Occipital lobe (tissue), 2 donors: ENCODE results near the gene FHIT. TPM values are rescaled to one million over a fixed set of nuclear protein-coding genes. Genes with fewer than 3 reads are reported as not detected.
"Not testable (repeated sequence)": the region's sequence is repeated elsewhere in the genome, so short reads cannot be mapped to it uniquely, and the experiment has no call there.

Source experiments
- DNase-seq: peaks from one replicate; lab custom pipeline; 2025; lab: John Stamatoyannopoulos, UW
- total RNA-seq: library from RNA; depleted of rRNA; stranded (reverse); fragments of >200 nt; gene quantifications from one replicate; pipeline ENCODE4 v1.2.3, GENCODE V29; 2014

The FHIT gene
- total RNA-seq, 1 donor from 2014 or later: 3.6 TPM

- no peak for DNase-seq
Observed at GRCh38 chr3:61226166-61226686, 25.0 kb downstream of the FHIT start.

GRCh38 chr3:61224823-61225222 lies 26.4 kb downstream of the FHIT start:
- DNase-seq: no peak

DNA sequence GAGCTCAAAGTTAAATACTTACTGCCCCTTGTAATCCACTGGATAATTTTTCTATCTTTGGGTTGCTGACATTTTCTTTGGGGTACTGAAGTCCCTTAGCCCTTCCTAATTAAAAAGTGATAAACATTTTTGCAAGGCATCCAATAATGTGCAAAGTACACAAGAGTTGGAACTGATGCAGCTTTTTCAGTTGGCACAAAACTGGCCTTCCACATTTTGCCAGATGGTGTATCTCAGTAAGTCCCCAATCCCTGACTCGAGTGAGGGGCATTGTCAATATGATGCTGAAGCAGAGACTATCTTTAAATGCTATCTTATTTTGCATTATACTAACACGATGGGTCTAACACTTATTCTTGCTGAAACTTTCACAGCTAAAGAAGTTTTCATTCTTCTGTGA lies 27.8 kb downstream of the FHIT start:
- no peak for DNase-seq

- DNase-seq: no peak
Observed at GRCh38 chr3:61222467-61222866, 28.8 kb downstream of the FHIT start.

GRCh38 chr3:61221759-61222362 lies 29.4 kb downstream of the FHIT start:
- no peak for DNase-seq

GRCh38 chr3:61218504-61218903 lies 32.7 kb downstream of the FHIT start:
- DNase-seq: no peak

- not testable (repeated sequence) for DNase-seq
Observed at GRCh38 chr3:61216171-61216570, 35.1 kb downstream of the FHIT start.

- DNase-seq: no peak
Observed at GRCh38 chr3:61202086-61202485, 49.2 kb downstream of the FHIT start.

DNA sequence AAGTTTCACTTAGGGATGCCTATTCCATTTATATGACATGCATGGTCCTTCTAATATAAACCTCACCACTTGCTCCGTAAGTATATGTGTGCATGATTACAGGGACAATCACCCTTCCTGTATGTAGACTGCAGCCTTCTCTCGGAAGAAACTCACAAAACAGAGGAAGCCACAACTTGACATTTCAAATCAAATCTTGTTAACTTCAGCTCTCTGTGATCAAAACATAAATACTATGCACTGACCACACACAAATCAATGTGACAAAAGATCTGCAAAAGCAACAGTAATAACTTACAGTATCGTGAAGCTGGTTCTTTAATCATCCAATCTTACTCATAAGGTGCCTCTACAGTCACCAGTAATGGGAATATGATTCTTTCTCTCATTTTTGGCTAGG lies 50.2 kb downstream of the FHIT start:
- no peak for DNase-seq

- DNase-seq: no peak
Observed at GRCh38 chr3:61200270-61200669, 51.0 kb downstream of the FHIT start.

GRCh38 chr3:61199843-61200242 lies 51.4 kb downstream of the FHIT start:
- no peak for DNase-seq

DNA sequence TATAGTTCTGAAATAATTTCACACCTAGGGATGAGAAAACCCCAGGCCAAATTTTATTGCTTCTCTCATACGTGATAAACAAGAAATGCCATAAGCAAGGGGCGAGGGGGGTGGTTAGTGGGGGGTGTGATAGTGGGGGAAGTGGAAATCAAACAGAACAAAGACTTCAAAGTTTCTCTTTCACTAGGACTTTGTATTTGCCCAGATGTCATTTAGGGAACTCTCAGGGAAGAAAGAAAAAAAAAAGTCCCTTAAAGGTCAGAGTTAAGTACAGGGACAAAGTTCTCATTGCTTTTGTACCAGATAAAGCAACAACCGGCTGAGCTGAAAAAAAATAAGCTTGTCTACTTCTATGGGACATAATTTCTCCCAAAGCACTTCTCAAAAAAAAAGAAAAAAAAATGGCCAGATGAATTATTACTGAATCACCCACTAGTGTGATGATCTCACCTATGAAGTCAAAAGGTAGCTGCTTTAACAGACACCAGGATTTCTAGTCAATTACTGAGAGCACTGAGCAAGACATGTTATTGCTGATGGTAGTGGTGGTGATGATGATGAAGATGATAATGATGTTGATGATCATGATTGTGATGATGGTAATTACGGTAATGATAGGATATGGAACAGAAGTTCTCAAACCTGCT lies 56.2 kb downstream of the FHIT start:
- DNase-seq: no peak

- no peak for DNase-seq
Observed at GRCh38 chr3:61192222-61192621, 59.0 kb downstream of the FHIT start.

GRCh38 chr3:61190205-61190604 lies 61.0 kb downstream of the FHIT start:
- DNase-seq: not testable (repeated sequence)

DNA sequence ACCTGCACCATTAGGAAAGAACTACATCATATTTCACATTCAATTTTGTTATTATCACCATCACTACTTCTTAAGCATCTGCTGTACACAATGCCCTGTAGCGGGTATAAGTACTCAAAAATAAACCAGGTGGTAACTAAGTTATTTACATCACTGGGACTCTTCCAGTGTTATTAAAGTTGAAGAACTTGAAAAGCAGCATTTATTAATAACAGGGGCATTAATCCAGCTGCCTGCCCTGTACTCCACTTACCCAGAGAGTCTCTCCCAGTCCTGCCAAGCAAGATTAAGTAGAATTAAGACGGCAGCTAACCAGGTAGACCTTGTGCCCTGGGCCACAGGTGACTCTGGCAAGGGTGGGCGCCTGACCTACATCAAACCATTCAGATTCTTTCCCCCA lies 65.2 kb downstream of the FHIT start:
- no peak for DNase-seq

GRCh38 chr3:61184956-61185355 lies 66.3 kb downstream of the FHIT start:
- DNase-seq: no peak

GRCh38 chr3:61182662-61183061 lies 68.6 kb downstream of the FHIT start:
- no peak for DNase-seq

DNA sequence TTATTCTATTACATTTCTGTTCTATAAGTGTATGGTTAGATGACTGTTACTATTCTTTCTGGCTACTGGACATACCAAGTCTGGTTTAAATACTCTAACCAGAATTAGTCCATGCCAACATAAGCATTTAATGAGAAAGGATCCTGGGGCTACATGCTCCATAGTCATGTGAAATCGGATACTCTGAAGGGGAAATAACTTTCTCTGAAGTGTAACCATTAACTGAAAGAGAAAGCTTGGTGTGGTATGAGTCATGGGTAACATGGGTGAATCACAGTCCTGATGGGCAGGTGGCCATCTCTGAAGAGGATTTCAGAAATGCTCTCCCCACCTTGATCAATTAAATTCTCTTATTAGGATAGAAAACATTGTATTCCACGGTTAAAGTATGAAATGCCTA lies 69.4 kb downstream of the FHIT start:
- DNase-seq: no peak

- no peak for DNase-seq
Observed at GRCh38 chr3:61180206-61180605, 71.0 kb downstream of the FHIT start.

DNA sequence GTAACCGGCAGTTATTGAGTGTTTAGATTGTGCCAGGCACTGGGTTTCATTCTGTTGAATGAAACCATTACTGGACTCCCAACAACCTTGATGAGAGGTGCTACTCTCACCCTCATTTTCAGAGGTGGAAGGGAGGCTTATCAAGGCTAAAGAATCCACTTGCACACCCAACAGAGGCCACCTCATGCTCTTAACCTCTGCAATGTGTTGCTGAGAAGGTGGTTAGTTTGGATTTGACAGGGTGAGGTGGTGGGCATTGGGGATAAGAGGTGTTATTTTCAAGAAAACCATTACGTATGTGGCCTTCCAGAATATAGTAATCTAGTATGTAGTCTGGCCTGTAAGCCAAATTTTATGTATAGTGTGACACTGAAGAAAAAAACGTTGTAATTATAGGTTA lies 73.1 kb downstream of the FHIT start:
- no peak for DNase-seq

- DNase-seq: no peak
Observed at GRCh38 chr3:61177450-61177849, 73.8 kb downstream of the FHIT start.

DNA sequence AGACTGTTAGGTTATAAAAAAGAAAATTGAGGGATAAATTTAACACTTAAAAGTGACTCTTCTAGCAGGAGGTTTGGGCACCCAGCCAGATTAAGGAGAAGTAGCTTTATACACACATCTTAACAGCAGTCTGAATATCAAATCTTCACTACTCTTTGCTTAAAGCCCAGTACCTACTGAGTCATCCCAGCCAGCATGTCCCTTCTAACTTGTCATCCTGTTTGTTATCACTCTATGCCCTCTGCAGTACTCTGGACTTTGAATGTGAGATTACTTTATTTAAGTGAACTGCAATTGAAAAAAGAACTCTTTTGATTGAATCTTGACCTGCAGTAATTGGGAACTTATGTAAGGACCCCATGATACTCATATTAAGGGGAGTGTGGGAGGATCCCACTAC lies 77.6 kb downstream of the FHIT start:
- DNase-seq: no peak

DNA sequence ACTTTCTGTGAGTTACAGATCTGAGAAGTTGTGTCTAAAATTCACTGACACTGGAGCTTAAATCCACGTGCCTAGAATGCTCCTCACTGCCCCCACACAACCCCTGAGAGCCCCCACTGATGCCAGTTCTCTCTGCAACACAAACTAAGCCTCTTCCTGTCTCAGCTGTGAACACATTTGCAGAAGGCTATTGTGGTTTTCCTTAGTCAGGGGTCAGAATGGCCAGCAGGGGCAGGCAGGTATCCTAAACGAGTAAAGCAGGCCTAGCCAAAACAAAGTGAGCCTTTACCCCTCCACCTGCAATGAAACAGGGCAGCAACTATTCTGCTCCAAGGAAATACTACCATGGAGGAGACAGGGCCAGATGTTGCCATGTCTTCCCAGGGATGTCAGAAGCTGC lies 78.6 kb downstream of the FHIT start:
- no peak for DNase-seq
